CD4-positive, alpha-beta T cell treated with Interleukin-12 subunit alpha and Interleukin-12 subunit beta, for 1 hour (primary cell): ENCODE measurements around the gene MATCAP1.

Experiments
- DNase-seq: peaks from one replicate; pipeline ENCODE4 v3.0.0-alpha.2; 2020

The MATCAP1 gene

GRCh38 chr16:67170949-67171649 is 12.7 kb downstream of the MATCAP1 start:
- no peak for DNase-seq

GRCh38 chr16:67170168-67170948 is 13.4 kb downstream of the MATCAP1 start, which contains the start of gene NOL3:
Gene NOL3 (plus strand): TSS chr16:67170538.
- peak; percentile 38 for DNase-seq

- DNase-seq, result peak; percentile 47
Measured at GRCh38 chr16:67169642-67170167, 14.1 kb downstream of the MATCAP1 start.

- no peak for DNase-seq
Measured at GRCh38 chr16:67169011-67169451, 14.7 kb downstream of the MATCAP1 start.

GRCh38 chr16:67167588-67167987 is 16.2 kb downstream of the MATCAP1 start:
- no peak for DNase-seq

GRCh38 chr16:67166598-67167168 is 17.1 kb downstream of the MATCAP1 start:
- DNase-seq, result no peak

- DNase-seq, result no peak
Measured at GRCh38 chr16:67166110-67166547, 17.6 kb downstream of the MATCAP1 start.

GRCh38 chr16:67165121-67166078 is 18.4 kb downstream of the MATCAP1 start:
- DNase-seq, result no peak

GRCh38 chr16:67164599-67165061 is 19.1 kb downstream of the MATCAP1 start, which contains the start of gene HSF4:
Gene HSF4 (plus strand): TSS chr16:67164745. CDS start chr16:67164812, 67 bp downstream.
- DNase-seq, result no peak

GRCh38 chr16:67163999-67164558 is 19.7 kb downstream of the MATCAP1 start:
- no peak for DNase-seq

- peak; percentile 62 for DNase-seq
Measured at GRCh38 chr16:67163164-67163998, 20.4 kb downstream of the MATCAP1 start.

GRCh38 chr16:67162506-67163163 is 21.1 kb downstream of the MATCAP1 start:
- no peak for DNase-seq

- DNase-seq, result no peak
Measured at GRCh38 chr16:67161595-67162058, 22.1 kb downstream of the MATCAP1 start.

GRCh38 chr16:67158637-67159600 is 24.8 kb downstream of the MATCAP1 start:
- peak; percentile 89 for DNase-seq

- peak; percentile 72 for DNase-seq
Measured at GRCh38 chr16:67157892-67158635, 25.7 kb downstream of the MATCAP1 start.

GRCh38 chr16:67157106-67157748 is 26.5 kb downstream of the MATCAP1 start:
- no peak for DNase-seq

GRCh38 chr16:67156143-67156844 is 27.5 kb downstream of the MATCAP1 start:
- no peak for DNase-seq
